GM19025 (cell line): Measurements from ENCODE around the gene CALML3.

Experiments
- ATAC-seq: cut with Tn5 transposase; IDR thresholded peaks from one replicate; pipeline ENCODE4 v1.9.1; 2021; ENCODE audit warnings: mild to moderate bottlenecking, low read depth, moderate library complexity; ENCODE audit not compliant: unreplicated experiment

Gene CALML3

GRCh38 chr10:5522913-5523560, 1.7 kb upstream of the CALML3 start:
- ATAC-seq = no peak

DNA sequence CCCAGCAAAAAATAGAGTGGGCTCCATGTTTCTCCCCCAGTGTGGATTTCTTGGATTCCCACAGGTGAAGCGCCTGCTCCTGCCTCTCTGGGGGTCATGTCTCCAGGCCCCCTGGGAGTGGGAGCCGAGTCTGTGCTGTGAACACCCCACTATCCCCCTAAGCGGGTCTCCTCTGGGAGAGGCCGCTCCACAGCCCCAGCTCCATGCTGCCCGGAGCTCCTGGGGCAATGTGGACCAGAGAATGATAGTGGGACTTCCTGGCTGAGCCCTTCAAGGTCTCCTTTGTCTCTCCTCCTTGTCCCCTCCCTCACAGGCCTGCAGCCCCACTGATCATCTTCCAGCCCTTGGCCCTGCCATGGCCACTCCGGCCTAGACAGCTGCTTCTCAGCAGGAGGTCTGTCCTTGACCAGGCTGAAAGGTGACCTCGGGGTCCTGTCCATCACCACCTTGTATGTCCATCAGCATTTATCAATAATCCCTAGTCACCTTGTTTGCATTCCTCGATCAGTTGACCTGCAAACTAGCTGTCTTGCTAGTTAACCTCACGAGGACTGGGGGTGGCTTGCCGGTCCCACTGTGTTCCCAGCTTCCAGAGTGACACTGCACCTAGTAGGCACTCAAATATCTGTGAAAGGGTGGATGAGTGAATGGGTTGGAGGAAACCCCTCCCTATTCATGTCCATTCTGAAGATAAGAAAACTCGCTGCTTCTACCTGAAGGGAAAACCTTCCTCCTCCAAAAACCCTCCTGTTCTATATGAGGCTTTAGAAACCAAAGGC, 776 bp upstream of the CALML3 start:
- no peak for ATAC-seq

- no peak for ATAC-seq
Observed at GRCh38 chr10:5525561-5526341, 990 bp downstream of the CALML3 start.

DNA sequence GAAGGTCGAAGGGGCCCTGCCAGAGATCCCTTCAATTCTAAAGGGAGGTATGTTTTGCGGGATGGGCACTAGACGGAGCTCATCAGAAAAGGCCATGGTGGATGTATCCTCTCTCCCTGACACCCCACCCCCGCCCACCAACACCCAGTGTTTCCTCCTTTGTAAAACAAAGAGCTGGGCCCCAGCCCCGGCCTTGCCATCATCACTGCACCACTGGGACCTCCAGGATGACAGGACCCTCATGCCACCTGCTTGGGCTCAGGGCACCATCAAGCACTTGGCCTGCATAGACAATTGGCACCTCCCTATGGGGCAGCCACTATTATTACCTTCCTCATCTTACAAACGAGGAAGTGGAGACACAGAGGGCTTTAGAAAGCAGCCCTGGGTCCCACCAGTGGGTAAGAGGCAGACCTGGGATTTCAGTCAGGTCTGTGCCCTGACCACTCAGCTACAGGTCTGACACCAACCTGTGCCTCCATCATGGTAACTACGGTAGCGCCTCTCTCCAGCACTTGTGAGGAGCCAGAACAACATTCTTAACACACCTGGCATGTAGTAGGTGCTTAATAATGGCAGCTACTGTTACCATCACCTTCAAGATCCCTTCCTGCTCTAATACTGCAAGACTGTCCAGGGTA, 2.0 kb downstream of the CALML3 start:
- ATAC-seq = no peak

GRCh38 chr10:5527332-5528200, 2.8 kb downstream of the CALML3 start:
- ATAC-seq = no peak

DNA sequence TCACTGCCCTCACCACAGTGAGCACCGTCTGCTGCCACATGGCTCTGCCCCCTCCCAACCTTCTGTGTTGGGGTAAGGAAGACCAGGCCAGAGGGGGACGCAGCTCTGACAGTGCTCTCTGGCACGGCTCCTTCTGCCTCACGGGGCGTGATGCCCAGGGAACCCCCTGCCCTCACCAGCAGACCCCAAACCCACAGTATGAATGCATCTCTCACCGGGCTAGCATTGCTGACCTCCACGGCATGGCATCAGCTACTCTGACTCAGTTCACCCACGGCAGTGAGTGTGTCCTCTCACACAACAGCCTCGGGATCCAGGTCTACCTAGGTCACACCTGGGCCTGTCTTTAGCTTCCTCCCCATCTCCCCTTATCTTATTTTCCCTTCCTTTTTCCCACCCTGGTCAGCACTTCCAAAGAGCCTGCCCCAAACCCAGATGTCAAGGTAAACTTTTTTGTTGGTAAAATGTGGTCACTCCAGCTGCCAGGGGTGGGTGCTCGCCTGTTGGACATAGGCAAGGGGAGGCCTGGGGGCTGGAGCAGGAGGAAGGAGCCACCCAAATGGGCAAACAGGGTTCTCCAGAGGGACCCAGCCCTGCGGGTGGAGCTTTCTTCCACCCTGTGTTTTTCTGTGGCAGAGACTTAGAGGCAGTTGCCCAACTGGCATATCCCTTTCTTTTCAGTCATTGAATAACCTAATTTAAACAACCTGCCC, 4.4 kb downstream of the CALML3 start:
- no peak for ATAC-seq

DNA sequence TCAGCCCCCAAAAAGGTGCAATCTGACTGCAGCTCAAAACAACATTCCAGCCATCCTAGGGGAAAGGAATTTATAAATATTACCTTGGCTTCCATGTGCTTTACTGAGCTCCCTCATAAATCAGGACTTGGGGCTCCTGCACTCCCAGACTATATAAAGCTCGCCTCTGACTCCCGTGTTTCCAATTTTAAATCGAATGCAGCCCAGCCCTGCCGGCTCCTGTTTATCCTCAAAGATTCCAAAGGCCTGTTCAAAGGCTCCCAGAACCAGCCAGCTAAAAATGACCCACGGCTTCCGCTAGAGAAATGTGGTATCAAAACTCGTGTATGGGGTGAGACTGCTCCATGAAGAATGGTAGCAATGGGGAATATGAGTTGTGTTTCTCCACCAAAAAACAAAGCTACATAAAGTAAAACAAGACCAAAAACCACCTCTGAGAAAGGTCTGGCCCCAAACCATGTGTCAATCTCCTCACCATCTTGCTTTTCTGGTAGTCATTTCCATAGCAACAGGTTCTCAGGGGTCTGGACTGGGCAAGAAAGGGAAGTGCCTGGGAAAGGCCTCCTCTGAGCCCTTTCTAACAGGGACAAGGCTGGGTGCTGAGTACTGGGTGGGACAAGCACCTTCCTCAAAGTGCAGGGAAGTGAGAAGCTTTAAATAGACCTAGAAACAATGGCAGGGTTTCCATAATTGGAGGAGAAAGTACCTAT, 5.1 kb downstream of the CALML3 start:
- ATAC-seq = no peak

DNA sequence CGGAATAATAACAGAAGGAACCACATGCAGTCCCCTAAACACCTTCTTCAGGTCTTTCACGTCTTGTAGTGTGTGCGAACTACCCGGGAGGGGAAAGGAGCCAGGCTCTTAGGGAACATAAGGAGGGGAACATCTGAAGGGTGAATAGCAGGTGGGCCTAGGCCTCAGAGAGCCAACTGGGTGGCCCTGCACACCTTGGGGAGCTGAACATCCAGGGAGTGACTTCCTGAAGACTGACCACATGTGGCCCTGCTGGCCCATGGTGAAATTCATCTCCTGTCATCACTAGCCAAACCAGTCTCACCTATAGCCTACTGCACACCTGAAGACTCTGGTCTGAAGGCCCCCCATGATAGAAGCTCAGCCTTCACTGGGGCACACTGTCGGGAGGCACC, 5.6 kb downstream of the CALML3 start:
- ATAC-seq = no peak

DNA sequence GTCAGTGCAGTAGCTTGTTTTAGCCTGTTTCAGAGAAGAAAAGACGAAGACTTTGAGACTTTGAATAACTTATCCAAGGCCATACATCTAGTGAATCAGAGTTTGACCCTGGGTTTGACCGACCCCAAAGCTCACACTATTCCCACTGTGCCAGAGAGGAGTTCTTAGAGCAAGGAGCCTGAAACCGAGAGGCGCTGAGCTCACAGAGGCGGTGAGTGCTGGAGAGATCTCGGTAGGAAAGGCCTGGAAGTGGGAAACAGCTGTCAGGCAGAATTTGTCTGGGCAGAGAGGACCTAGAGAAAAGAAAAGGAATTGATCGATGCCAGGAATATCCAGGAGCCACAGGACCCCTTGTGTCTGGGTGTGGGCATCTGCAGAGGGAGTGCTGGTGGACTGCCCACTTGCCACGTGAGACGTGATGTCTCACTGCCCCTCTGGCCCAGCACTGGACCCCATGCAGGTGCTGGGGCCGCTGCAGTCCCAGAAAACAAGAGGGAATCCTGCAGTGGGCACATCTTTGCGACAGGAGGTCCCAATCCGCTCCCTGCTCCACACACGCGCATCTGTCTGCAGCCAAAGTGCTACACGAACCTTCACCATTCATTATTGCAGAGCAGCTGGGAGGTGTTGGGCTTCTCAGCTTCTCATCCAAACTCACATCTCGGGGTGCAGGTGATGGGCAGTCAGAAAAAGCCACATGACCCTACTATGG, 6.2 kb downstream of the CALML3 start:
- no peak for ATAC-seq

DNA sequence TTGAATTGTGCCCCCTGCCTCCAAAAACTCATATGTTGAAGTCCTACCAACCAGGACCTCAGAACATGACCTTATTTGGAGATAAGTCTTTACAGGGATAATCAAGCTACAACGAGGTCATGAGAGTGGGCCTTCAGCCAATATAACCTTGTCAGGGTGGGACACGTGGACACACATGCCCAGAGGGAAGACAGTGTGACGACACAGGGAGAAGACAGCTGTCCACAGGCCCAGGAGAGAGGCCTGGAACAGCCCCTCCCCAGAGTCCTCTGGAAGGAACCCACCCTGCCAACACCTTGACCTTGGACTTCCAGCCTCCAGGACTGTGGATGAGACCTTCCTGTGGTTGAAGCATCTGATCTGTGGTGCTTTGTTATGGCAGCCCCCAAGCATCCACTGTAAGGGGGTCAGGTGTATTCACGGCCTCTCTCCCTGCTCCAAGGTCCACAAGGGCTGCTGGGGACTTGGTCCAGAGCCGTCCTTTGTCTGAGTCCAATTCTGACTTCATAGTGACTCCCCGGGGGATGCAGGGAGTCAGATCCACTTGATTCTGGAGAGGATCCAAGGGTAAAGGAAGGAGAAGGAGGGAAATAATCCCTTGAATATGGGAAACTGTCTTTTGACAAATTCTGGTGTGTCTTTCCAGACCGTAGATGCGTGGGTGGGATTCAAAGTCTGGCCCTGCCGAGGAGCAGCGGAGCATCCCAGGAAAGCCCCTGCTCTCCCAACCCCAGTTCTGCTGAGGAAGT, 7.0 kb downstream of the CALML3 start:
- no peak for ATAC-seq

- no peak for ATAC-seq
Observed at GRCh38 chr10:5532307-5532605, 7.5 kb downstream of the CALML3 start.

- ATAC-seq = no peak
Observed at GRCh38 chr10:5532618-5533097, 7.9 kb downstream of the CALML3 start.

- no peak for ATAC-seq
Observed at GRCh38 chr10:5533098-5533731, 8.5 kb downstream of the CALML3 start.

DNA sequence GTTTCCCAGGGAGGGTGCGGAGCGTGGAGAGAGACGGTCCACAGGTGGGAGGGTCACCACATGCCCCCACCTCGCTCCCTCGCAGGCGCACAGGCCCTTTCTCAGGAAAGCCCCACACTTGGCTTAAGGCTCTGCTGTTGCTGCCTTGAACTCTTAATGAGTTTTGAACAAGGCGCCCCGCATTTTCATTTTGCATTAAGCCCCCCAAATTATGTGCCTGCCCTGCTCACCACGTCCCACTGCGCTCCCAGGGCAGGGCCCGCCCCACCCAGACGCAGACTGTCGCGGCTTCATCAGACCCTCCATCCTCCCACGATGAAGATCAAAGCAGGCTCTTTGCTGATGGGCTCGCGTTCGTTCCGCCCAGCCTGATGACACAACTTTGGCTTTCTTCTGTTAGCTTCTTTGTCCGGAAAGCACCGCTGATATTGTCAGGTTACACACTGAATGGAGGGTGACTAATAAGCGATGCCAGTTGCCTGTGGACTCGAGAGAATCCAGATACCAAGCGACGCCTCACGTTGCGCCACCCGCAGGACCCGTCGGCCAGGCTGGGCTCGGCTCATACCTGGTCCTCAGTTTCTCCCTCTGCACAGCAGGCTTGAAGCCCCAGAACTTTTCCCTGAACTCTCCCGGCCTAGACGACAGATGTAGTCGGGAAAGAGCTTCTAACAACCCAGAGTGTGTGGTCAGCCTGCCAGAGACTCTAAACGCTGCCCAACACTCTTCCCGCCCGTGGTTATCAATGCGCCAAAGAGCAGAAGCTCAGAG, 9.5 kb downstream of the CALML3 start:
- no peak for ATAC-seq

GRCh38 chr10:5534880-5535856, 10.4 kb downstream of the CALML3 start:
- no peak for ATAC-seq
